ENCODE data around the gene CTNNA3. TPM values are rescaled to one million over a fixed set of nuclear protein-coding genes. Genes with fewer than 3 reads are reported as not detected.

The CTNNA3 gene
- total and polyA plus RNA-seq, 2 of the 4 experiments (the other 2 are of a cell fraction), result 0.19 to 0.90 TPM

- Histone ChIP-seq H3K9ac (ENCODE audit: low read depth, low read length) (no peak overlapping the region), H3K27me3 (ENCODE audit: control insufficient read depth, insufficient read depth, low read length) (no peaks in the 10 kb centered on the region), H4K20me1 (ENCODE audit: insufficient read depth, low read length) (no peaks in the 10 kb centered on the region), H3K56ac (ENCODE audit: extremely low read depth, insufficient read depth, low read length) (no peak overlapping the region), H2BK15ac (ENCODE audit: low read depth, low read length) (no peak overlapping the region), H3K4me3 (ENCODE audit: insufficient read depth, low read depth, low read length) (no peak overlapping the region), H4K91ac (ENCODE audit: insufficient read depth, low read depth, low read length) (no peak overlapping the region), H2AK9ac (replicated peaks; ENCODE audit: low read depth, low read length, poor library complexity) (no peak overlapping the region), H2AFZ (replicated peaks; ENCODE audit: low read length, poor library complexity) (no peak overlapping the region), H2BK20ac (ENCODE audit: low read depth, low read length) (no peak overlapping the region), H2BK5ac (ENCODE audit: low read depth, low read length, poor library complexity, severe bottlenecking) (no peak overlapping the region), H3K4me1 (ENCODE audit: control insufficient read depth, insufficient read depth, low read length) (no peaks in the 10 kb centered on the region), H2AK5ac (ENCODE audit: low read depth, low read length) (no peak overlapping the region), H3K9me3 (ENCODE audit: control insufficient read depth, insufficient read depth, low read length) (no peaks in the 10 kb centered on the region), H3K23ac (ENCODE audit: low read depth, low read length) (no peak overlapping the region), H4K8ac (ENCODE audit: low read depth in 2 of 2, low read length in 2 of 2) (no peak overlapping the region), H3K79me1 (ENCODE audit: low read depth in 1 of 2, low read length in 2 of 2) (no peaks in the 10 kb centered on the region), H3K18ac (ENCODE audit: low read depth, low read length) (no peak overlapping the region), H2BK120ac (ENCODE audit: low read depth, low read length) (no peak overlapping the region), H3K14ac (replicated peaks; ENCODE audit: low read depth, low read length) (no peak overlapping the region), H3K4ac (ENCODE audit: low read depth, low read length) (no peak overlapping the region), H3K36me3 (ENCODE audit: control insufficient read depth, insufficient read depth, low read length) (no peaks in the 10 kb centered on the region), H4K5ac (ENCODE audit: low read depth, low read length) (no peak overlapping the region), H3K4me2 (ENCODE audit: low read depth, low read length) (no peak overlapping the region), H3K27ac (ENCODE audit: insufficient read depth, low read length) (no peak overlapping the region), H3K9me1 (ENCODE audit: insufficient read depth, low read length) (no peaks in the 10 kb centered on the region)
- intact Hi-C loops (cut with micrococcal nuclease), result no loop called here
- DNase-seq (no peak), ATAC-seq (ENCODE audit: low read depth) (no peak)
- no peak for TF ChIP-seq FOS (IDR thresholded peaks at IDR 0.05; ENCODE audit: low read depth, low read length)
- no peak for TF ChIP-seq BHLHE40 (IDR thresholded peaks at IDR 0.05; ENCODE audit: low read depth, low read length)
- TF ChIP-seq MAZ (IDR thresholded peaks at IDR 0.05; ENCODE audit: borderline replicate concordance, low read depth, low read length), result no peak
- no peak for TF ChIP-seq MXI1 (IDR thresholded peaks at IDR 0.05; ENCODE audit: borderline replicate concordance, low read depth, low read length)
- no peak for TF ChIP-seq MAFK (IDR thresholded peaks at IDR 0.05; ENCODE audit: low read depth, low read length)
- no peak for TF ChIP-seq CHD1 (IDR thresholded peaks at IDR 0.05; ENCODE audit: low read depth, low read length)
- TF ChIP-seq RCOR1 (IDR thresholded peaks at IDR 0.05; ENCODE audit: insufficient replicate concordance, low read length), result no peak
- TF ChIP-seq SMC3 (IDR thresholded peaks at IDR 0.05; ENCODE audit: low read depth, low read length), result no peak
- TF ChIP-seq, protein P1, sequence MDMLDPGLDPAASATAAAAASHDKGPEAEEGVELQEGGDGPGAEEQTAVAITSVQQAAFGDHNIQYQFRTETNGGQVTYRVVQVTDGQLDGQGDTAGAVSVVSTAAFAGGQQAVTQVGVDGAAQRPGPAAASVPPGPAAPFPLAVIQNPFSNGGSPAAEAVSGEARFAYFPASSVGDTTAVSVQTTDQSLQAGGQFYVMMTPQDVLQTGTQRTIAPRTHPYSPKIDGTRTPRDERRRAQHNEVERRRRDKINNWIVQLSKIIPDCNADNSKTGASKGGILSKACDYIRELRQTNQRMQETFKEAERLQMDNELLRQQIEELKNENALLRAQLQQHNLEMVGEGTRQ (IDR thresholded peaks at IDR 0.05; ENCODE audit: low read depth, low read length), result no peak
- TF ChIP-seq, protein P2, sequence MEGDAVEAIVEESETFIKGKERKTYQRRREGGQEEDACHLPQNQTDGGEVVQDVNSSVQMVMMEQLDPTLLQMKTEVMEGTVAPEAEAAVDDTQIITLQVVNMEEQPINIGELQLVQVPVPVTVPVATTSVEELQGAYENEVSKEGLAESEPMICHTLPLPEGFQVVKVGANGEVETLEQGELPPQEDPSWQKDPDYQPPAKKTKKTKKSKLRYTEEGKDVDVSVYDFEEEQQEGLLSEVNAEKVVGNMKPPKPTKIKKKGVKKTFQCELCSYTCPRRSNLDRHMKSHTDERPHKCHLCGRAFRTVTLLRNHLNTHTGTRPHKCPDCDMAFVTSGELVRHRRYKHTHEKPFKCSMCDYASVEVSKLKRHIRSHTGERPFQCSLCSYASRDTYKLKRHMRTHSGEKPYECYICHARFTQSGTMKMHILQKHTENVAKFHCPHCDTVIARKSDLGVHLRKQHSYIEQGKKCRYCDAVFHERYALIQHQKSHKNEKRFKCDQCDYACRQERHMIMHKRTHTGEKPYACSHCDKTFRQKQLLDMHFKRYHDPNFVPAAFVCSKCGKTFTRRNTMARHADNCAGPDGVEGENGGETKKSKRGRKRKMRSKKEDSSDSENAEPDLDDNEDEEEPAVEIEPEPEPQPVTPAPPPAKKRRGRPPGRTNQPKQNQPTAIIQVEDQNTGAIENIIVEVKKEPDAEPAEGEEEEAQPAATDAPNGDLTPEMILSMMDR (conservative IDR thresholded peaks at IDR 0.05; ENCODE audit: low read depth, low read length), result no peak
- TF ChIP-seq ELK1 (IDR thresholded peaks at IDR 0.05; ENCODE audit: borderline replicate concordance, low read depth, low read length), result no peak
- TF ChIP-seq NFE2L2 (IDR thresholded peaks at IDR 0.05; ENCODE audit: low read depth, low read length), result no peak
- no peak for TF ChIP-seq RAD21 (IDR thresholded peaks at IDR 0.05; ENCODE audit: low read length)
- no peak for TF ChIP-seq POLR2A (IDR thresholded peaks at IDR 0.05; ENCODE audit: low read depth, low read length)
- no peak for TF ChIP-seq RFX5 (IDR thresholded peaks at IDR 0.05; ENCODE audit: low read depth, low read length)
- no peak for TF ChIP-seq CEBPB (IDR thresholded peaks at IDR 0.05; ENCODE audit: low read depth, low read length)
- dilution Hi-C loops (cut with HindIII; ENCODE audit: low sequenced_read_pairs, unreplicated experiment), result no loop called here
- POLR2A ChIA-PET (ENCODE audit: unreplicated experiment), result no interaction called here
- BruUV-seq (replicated peaks), result no TSS peak
- 53% methylated on average over 3 of the region's 4 CpGs; no CpG with 5 or more reads in 1 of the 2 experiments for WGBS, 2 experiments (ENCODE audit: extremely low coverage in 2 of 2, insufficient read length in 1 of 2)
- in situ Hi-C loops (cut with MboI; ENCODE audit: low sequenced_read_pairs), result no loop called here
- CTCF ChIA-PET, result no interaction called here
These were observed 398.3 kb downstream of the CTNNA3 start for GRCh38 chr10:67297637-67298181.
